Endothelial cell of hepatic sinusoid (primary cell): ENCODE results near the gene MYOM1.
"Not testable (repeated sequence)": the region's sequence is repeated elsewhere in the genome, so short reads cannot be mapped to it uniquely, and the experiment has no call there.

ENCODE experiments used
- in situ Hi-C: cut with HindIII; loops from 2 replicates; pipeline ENCODE4 v1.10.0; 2017; ENCODE audit warnings: low sequenced_read_pairs

Gene MYOM1

DNA sequence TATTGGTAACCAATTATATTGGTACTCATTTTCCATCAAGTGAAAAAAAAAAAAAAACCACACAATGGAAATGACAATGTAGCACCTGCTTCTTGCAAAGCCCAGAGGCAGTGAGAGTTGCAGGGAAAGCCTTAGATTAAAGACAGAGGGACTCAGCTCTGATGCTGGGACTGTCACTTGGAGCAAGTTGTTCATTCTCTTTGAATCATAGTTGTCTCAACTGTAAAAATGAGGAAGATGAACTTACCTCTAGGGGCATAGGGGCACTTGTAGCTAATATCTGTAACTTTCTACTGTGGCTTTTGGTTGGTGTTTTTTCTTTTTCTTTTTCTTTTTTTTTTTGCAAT lies 125.5 kb downstream of the MYOM1 start:
- in situ Hi-C loops, result no loop called here

GRCh38 chr18:3093624-3094337 lies 126.0 kb downstream of the MYOM1 start:
- in situ Hi-C loops, result no loop called here

- in situ Hi-C loops, result no loop called here
Observed at GRCh38 chr18:3092727-3093126, 127.0 kb downstream of the MYOM1 start.

DNA sequence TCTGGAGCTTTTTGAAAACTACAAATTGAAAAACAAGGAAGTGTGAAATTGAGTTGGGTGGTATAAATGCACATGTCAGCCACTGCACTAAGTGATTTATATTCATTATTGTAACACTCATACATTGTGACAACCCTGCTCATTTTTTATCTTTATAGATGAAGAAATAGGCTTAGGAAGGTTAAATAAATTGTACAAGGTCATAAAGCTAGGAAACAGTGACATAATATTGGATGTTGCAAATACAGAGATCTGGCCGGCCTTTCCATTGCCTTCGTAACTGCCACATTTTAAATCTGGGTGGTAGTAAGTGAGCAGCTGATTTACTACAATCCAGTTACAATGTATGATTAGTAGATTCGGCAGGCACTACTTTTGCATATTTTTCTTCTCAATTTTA lies 130.2 kb downstream of the MYOM1 start:
- in situ Hi-C loops, result loop anchor here (5.0 kb wide), 1 partner anchor 82 kb away; no protein-coding TSS in a partner anchor

- in situ Hi-C loops, result loop anchor here (5.0 kb wide), 1 partner anchor 81 kb away; no protein-coding TSS in a partner anchor
Observed at GRCh38 chr18:3088449-3088848, 131.3 kb downstream of the MYOM1 start.

- in situ Hi-C loops, result loop anchor here (5.0 kb wide), 1 partner anchor 80 kb away; no protein-coding TSS in a partner anchor
Observed at GRCh38 chr18:3086871-3087270, 132.9 kb downstream of the MYOM1 start.

DNA sequence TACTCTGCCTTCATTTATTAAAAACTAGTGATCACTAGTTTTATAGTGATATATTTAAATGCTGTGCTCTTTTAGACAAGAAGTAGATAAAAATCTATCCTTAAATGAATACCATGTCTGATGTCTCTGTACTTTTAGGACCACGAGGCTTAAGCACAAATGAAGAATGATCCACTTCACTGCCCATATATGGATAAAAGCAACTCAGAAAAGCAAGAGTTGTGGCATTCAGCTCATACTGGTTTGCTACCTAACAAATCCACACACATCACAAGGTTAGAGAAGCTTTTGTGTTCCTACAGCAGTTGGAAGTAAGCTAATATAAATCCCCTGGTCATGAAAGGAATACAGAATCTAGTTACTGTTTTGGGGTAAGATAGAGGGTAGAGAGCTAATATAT lies 134.2 kb downstream of the MYOM1 start:
- in situ Hi-C loops, result loop anchor here (5.0 kb wide), 1 partner anchor 78 kb away; no protein-coding TSS in a partner anchor

GRCh38 chr18:3084206-3084605 lies 135.6 kb downstream of the MYOM1 start:
- in situ Hi-C loops, result no loop called here

DNA sequence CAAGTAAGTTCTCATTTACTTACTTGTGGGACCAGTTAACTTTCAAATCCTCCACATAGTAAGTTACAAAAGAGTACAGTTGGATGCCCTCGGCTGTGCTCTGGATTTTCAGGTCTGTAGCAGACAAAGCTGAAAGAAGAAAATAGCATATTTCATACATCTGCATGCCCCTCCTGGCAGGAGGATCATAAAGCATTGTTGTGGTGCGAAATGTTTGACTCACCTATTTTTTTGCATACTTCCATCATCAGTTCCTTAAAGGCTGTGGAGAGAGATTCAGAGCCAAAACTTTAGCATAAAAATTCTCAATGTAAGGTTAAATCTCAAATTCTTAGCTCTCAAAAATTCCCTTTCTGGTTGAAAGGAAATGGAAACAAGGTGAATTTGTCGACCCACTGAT lies 136.0 kb downstream of the MYOM1 start:
- in situ Hi-C loops, result no loop called here

GRCh38 chr18:3081584-3081991 lies 138.2 kb downstream of the MYOM1 start:
- in situ Hi-C loops, result no loop called here

DNA sequence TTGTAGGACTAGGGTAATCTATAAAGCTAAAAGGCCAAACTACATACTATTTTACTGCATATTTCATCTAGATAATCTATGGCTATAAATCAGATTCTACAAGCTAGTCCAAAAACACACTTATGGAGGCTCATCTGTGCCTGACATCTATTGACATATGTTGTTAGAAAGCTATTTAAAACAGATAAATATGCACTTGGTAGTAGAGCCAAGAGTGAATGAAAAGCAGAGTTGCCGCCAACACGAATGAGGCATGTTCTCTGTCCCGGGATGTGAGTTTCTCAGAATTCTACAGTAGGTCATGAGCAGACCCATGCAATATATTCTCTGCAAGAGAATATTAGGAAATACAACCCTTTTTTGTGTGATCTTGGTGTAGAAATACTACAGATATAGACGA lies 140.1 kb downstream of the MYOM1 start:
- in situ Hi-C loops, result loop anchor here (5.0 kb wide), 3 partner anchors 68 to 162 kb away; no protein-coding TSS in a partner anchor

DNA sequence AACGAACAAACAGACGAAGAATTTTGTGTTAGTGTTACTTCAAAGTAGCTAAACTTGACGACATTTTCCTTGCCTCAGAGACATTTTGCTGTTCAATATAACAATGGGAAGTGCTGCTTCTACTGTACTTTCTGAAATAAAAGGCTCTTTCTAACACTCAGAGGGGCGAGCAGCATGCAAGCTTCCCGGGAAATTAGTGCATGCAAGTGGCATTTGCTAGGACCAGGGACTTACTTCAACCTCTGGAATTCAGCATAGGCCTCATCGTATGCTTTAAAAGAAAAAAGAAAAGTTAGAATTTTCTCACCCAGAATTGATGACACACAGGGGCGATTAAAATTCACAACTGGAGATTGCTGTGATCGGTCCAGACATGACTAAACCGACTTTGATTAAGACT lies 144.3 kb downstream of the MYOM1 start:
- in situ Hi-C loops, result loop anchor here (5.0 kb wide), 3 partner anchors 72 to 158 kb away; no protein-coding TSS in a partner anchor

DNA sequence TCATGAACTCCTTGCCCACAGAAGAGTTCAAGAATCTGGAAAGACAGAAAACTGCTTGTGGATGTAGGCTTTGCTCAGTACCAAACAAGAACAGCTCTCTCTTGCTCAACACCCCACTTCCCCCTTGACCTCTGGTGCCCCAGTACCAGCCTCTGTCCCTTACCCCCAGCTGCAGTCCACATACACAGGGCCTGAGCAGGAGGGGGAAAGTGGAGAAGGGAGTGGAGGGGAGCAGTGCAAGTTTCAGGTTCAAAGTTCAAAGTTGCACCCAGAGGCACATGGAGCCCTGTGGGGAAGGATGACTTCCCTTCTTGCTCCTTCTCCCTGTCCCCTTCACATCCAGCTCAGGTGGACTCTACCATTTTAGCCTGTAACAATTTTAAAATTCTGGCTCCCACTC lies 145.7 kb downstream of the MYOM1 start:
- in situ Hi-C loops, result no loop called here

DNA sequence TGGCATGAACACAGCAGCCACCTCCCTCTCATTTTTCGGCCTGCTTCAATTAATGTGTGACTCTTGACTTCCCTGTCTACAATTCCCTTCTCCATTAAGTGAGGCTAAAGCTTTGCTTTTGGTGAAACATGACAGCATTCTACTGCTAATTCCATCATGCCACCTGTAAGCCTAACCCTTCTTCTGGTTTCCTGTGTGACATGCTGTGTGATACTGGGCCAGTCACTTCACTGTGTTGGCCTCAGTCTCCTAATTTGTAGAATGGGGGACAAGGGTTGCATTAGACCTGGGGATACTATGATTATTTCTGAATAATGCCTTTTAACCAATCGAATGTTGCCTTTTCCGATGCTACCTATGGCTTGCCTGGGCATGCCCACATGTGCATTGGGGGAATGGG lies 146.4 kb downstream of the MYOM1 start:
- in situ Hi-C loops, result not testable (repeated sequence)

- in situ Hi-C loops, result no loop called here
Observed at GRCh38 chr18:3071676-3072075, 148.1 kb downstream of the MYOM1 start.

DNA sequence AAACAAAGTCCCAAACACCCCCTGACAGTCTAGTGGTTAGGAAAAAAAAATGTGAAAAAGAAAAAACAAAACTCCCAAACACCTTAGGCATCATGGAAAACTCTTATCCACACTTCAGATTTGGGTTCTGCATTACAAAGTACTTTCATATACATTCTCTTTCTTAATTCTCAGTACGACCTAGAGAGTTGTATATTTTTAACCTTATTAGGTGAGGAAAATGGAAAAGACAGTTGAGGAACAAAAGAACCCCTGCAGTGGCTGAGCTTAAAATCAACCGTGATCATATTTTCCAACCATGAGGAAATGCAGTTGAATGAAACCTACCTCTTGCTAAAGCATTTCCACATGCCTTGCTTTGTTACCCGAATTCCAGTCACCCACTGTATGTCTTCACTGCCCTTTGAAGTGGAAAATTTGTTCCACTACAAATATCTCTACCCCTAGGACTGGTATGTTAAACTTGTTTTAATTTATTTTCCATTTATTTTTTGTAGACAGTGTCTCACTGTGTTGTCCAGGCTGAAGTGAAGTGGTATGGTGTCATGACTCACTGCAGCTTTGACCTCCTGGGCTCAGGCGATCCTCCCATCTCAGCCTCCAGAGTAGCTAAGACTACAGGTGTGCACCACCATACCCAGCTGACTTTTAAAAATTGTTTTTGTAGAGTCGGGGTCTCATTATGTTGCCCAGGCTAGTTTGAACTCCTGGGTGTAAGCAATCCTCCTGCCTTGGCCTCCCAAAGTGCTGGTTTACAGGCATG lies 149.9 kb downstream of the MYOM1 start:
- in situ Hi-C loops, result no loop called here

- in situ Hi-C loops, result no loop called here
Observed at GRCh38 chr18:3067722-3068121, 152.0 kb downstream of the MYOM1 start.

DNA sequence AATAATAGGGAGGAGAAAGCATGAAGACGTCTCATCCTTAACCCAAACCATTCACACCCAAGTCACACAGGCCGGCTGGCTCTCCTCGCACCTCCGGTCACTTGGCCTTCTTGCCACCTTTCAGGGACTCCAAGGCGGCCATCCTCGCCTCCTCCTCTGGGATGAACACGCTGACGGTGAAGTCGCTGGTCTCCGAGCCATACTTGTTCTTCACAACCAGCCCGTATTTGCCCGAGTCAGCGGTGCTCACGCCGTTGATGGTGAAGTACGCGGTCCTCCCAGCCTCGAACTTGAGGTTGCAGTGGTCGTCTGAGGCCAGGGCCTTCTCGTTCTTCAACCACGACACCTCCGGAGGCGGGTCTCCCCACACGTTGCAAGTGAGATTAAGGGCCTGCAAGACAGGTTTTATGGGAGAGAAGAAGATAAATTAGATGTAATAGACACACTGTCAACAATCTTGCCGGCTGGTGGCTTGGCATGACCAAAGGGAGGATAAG lies 152.6 kb downstream of the MYOM1 start:
- in situ Hi-C loops, result no loop called here

DNA sequence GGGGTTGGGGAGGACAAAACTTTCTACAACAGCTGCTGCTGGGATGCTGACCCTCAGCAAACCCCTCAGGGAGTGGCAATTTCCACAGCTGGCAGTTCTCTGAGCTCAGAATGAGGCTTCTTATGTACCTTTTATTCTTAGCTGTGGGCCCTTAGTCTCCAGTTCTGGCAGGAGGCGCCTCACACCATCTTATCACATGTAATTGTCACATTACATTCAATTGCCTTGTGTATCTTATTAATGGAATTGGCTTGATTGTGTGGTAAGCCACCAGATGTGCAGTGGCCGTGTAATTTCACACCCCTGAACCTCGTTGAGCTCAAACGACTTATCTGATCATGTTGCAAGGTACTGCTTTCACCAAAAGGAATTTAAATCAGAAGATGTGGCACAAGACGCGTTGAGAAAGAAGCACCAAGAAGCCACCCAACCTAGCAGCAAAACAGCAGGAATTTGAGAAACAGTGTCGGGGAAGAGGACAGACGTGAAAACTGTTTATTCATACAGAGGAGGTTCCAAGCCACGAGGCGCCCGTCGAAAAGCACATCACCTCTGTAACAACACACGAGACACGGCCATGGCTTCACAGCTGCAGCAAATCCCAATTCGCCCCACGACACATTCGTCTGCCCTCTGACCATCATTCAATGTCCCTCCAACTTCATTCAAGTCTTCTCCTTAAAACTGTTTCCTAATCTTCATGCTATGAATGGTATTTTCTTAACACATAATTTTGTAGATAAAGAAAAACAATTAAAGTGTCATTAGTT lies 153.2 kb downstream of the MYOM1 start:
- in situ Hi-C loops, result no loop called here

DNA sequence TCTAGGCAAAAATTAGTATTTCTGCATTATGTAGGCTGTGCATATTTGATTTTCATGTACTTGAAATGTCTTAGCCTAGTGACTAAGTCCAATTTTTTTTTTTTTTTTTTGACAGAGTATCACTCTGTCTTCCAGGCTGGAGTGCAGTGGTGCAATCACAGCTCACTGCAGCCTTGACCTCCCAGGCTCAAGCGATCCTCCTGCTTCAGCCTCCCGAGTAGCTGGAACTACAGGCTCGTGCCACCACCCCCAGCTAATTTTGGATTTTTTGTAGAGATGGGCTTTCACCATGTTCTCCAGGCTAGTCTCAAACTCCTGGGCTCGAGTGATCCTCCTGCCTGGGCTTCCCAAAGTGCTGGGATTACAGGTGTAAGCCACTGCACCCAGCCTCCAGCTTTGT lies 156.0 kb downstream of the MYOM1 start:
- in situ Hi-C loops, result not testable (repeated sequence)
